H1 (cell line): ENCODE results near the gene NUMB. TPM values are rescaled to one million over a fixed set of nuclear protein-coding genes. Genes with fewer than 3 reads are reported as not detected.

Source experiments
- CHD7 ChIP-seq: fragments of 300-600 bp; sonication (generic); IDR thresholded peaks from 2 replicates; pipeline ENCODE4 v1.7.1; 2012; ENCODE audit warnings: low read length, moderate library complexity, mild to moderate bottlenecking, inconsistent platforms; ENCODE audit not compliant: insufficient replicate concordance
- CTCF ChIP-seq, 3 experiments: IDR thresholded peaks; 1 replicate in 2 of 3; 2 replicates in 1 of 3; pipeline versions ENCODE4 v1.5.1 to v1.6.1; 2011; ENCODE audit warnings: low read length in 3 of 3, mild to moderate bottlenecking in 3 of 3, inconsistent platforms in 2 of 3, low read depth in 1 of 3, moderate library complexity in 1 of 3; ENCODE audit not compliant: insufficient read depth in 1 of 3; ENCODE audit errors: control extremely low read depth in 1 of 3
- polyA plus RNA-seq, 7 experiments: library from polyadenylated mRNA; depleted of rRNA in 3 of 7; stranded (reverse) in 5 of 7; unstranded in 2 of 7; fragments of >200 nt in 5 of 7; fragments of 200-250 nt in 2 of 7; gene quantifications; 1 replicate in 5 of 7; 2 replicates in 1 of 7; 4 replicates in 1 of 7; pipeline versions ENCODE4 v1.2.1 to v1.2.3, GENCODE V29; 2011 to 2013; ENCODE audit warnings: missing spikeins in 2 of 7, mixed read lengths in 2 of 7
- total RNA-seq: library from RNA; stranded (reverse); fragmentation: NEBNext Ultra II Directional; extraction: Animal tissue kit (Norgen Biotek cat#: 25700); gene quantifications from 2 replicates; pipeline ENCODE4 v1.2.1, GENCODE V29; 2021

Gene NUMB
- total and polyA plus RNA-seq, 2 of the 8 experiments (the other 6 are each of a cell fraction or from before 2014, with no cell fraction given), result 54.3 to 78.1 TPM

- TF ChIP-seq CHD7 (no peak), CTCF (IDR thresholded peaks at IDR 0.05; ENCODE audit: control extremely low read depth in 1 of 3, insufficient read depth in 1 of 3, low read depth in 1 of 3, low read length in 3 of 3) (no peak)
Measured at GRCh38 chr14:73381380-73382013, 76.8 kb downstream of the NUMB start (continued).
